ENCODE data around the gene AOC1.

GRCh38 chr7:150835019-150835418 is 17.3 kb upstream of the AOC1 start:
- no peak for TF ChIP-seq ZNF274 (IDR thresholded peaks at IDR 0.05; ENCODE audit: low read depth, low read length)
- TF ChIP-seq SUZ12 (IDR thresholded peaks at IDR 0.05; ENCODE audit: extremely low read depth, insufficient read depth, insufficient read length), result no peak
- TF ChIP-seq YY1 (IDR thresholded peaks at IDR 0.05; ENCODE audit: insufficient read depth, insufficient read length), result no peak

Measured in NT2/D1 (cell line).